Epithelial cell of prostate (primary cell): ENCODE data around the gene VAT1L.

Experiments
- DNase-seq: peaks from one replicate; pipeline ENCODE4 v3.0.0-alpha.2; 2011; ENCODE audit warnings: low read depth, low spot score
- H3K27ac ChIP-seq: fragments of 450-650 bp; 2 replicates; pipeline ENCODE4 v1.5.1; 2017; ENCODE audit warnings: mild to moderate bottlenecking

VAT1L gene

DNA sequence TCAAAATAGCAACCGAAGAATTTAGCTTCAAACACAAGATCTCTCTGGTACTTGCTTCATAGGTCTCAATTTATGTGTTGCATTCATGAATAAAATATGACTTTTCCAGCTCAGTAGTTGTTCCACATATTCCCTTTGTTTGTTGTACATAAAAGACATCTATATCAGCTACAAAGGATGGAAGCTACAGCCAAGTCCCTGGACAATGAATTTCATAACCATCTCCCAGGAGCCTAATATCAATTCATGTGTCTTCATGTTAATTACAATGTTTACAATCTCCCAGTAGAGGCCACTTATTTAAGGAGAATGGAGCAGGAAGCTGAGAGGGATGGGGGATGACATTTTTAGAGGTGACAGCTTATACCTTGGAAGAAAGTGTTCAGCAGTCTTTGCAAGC, 237.3 kb downstream of the VAT1L start:
- DNase-seq, result no peak
- no peak overlapping the region for H3K27ac ChIP-seq

- no peak overlapping the region for H3K27ac ChIP-seq
- DNase-seq, result no peak
Observed at GRCh38 chr16:78028018-78028417, 239.7 kb downstream of the VAT1L start.
